GM21825 (cell line): ENCODE data around the gene MIOX.
"Not testable (repeated sequence)": the region's sequence is repeated elsewhere in the genome, so short reads cannot be mapped to it uniquely, and the experiment has no call there.

Source experiments
- ATAC-seq: cut with Tn5 transposase; IDR thresholded peaks from one replicate; pipeline ENCODE4 v1.9.1; 2021; ENCODE audit warnings: mild to moderate bottlenecking, moderate library complexity; ENCODE audit not compliant: unreplicated experiment

Gene MIOX

GRCh38 chr22:50527921-50528681, 41.4 kb downstream of the MIOX start:
- ATAC-seq = no peak

- ATAC-seq = no peak
Observed at GRCh38 chr22:50528682-50529415, 42.2 kb downstream of the MIOX start.

GRCh38 chr22:50529416-50529896, 42.8 kb downstream of the MIOX start:
- ATAC-seq = no peak

GRCh38 chr22:50529897-50530579, 43.4 kb downstream of the MIOX start, which contains the start of gene TYMP:
TSS of gene TYMP (minus strand) at chr22:50530012. CDS start at chr22:50529709, 303 bp downstream.
- no peak for ATAC-seq

- ATAC-seq = no peak
Observed at GRCh38 chr22:50530580-50530876, 43.9 kb downstream of the MIOX start.

- peak; percentile 18 for ATAC-seq
Observed at GRCh38 chr22:50530877-50531545, 44.4 kb downstream of the MIOX start.

GRCh38 chr22:50531546-50531961, 44.9 kb downstream of the MIOX start:
- no peak for ATAC-seq

GRCh38 chr22:50531962-50532674, 45.5 kb downstream of the MIOX start:
- ATAC-seq = no peak

GRCh38 chr22:50532824-50533796, 46.5 kb downstream of the MIOX start:
- ATAC-seq = no peak

GRCh38 chr22:50533856-50534711, 47.4 kb downstream of the MIOX start:
- ATAC-seq = not testable (repeated sequence)

- no peak for ATAC-seq
Observed at GRCh38 chr22:50535113-50535512, 48.5 kb downstream of the MIOX start.

- ATAC-seq = no peak
Observed at GRCh38 chr22:50536226-50536625, 49.6 kb downstream of the MIOX start.

GRCh38 chr22:50537765-50538164, 51.1 kb downstream of the MIOX start:
- ATAC-seq = no peak
